A549 (cell line): Measurements from ENCODE around the gene FCHSD1. TPM values are rescaled to one million over a fixed set of nuclear protein-coding genes. Genes with fewer than 3 reads are reported as not detected.

Experiments used
- ATAC-seq, 2 experiments: fragments of 200-7000 bp in 1 of 2; fragments of >200 bp in 1 of 2; cut with Nextera tagmentation in 1 of 2; cut with Tn5 transposase in 1 of 2; 3 replicates each; pipeline versions ENCODE4 v1.8.0 to v1.9.1; 2018 to 2020; ENCODE audit warnings: mild to moderate bottlenecking in 1 of 2, moderate library complexity in 1 of 2
- CTCF ChIA-PET: fragments of 300-600 bp; sonication (Branson Sonifier 250); formaldehyde crosslinking; extraction: SDS; loops from one replicate; lab custom pipeline; 2021; ENCODE audit warnings: antibody characterized with exemption, inconsistent platforms; lab: Yijun Ruan, JAX
- POLR2A ChIA-PET: fragments of 350-600 bp; formaldehyde crosslinking; extraction: SDS; loops from one replicate; lab custom pipeline; 2021; ENCODE audit warnings: antibody characterized with exemption, inconsistent platforms; lab: Yijun Ruan, JAX
- DNase-seq, 2 experiments: peaks; one replicate each; pipeline versions ENCODE4 v3.0.0 to v3.0.0-alpha.2; 2011 to 2016; ENCODE audit warnings: low read depth in 1 of 2, low spot score in 1 of 2
- FAIRE-seq: peaks from 2 replicates; lab custom pipeline; 2011; peaks lifted over from hg19 to GRCh38; lab: Jason Lieb, UNC
- H3K27ac ChIP-seq, 2 experiments: fragments of >200 bp; sonication (Bioruptor Twin); formaldehyde crosslinking; 3 replicates each; pipeline ENCODE4 v1.5.1; 2016 to 2017
- H3K4me1 ChIP-seq: fragments of >200 bp; sonication (Bioruptor Twin); formaldehyde crosslinking; 3 replicates; pipeline ENCODE4 v1.6.1; 2016
- H3K4me2 ChIP-seq: fragments of >200 bp; sonication (Bioruptor Twin); formaldehyde crosslinking; 3 replicates; pipeline ENCODE4 v1.6.1; 2016
- H3K4me3 ChIP-seq: fragments of >200 bp; sonication (Bioruptor Twin); formaldehyde crosslinking; 3 replicates; pipeline ENCODE4 v1.5.1; 2016
- H3K9me3 ChIP-seq: fragments of >200 bp; sonication (Bioruptor Twin); formaldehyde crosslinking; 3 replicates; pipeline ENCODE4 v1.6.1; 2016
- CHD4 ChIP-seq: fragments of 200-600 bp; sonication (generic); IDR thresholded peaks from 2 replicates; pipeline ENCODE4 v1.6.1; 2016; ENCODE audit warnings: antibody characterized with exemption, mild to moderate bottlenecking, borderline replicate concordance
- ELK1 ChIP-seq: fragments of 150-350 bp; IDR thresholded peaks from 2 replicates; pipeline ENCODE4 v1.6.1; 2014; ENCODE audit warnings: low read depth, mild to moderate bottlenecking, low read length
- EP300 ChIP-seq, 2 experiments: fragments of >200 bp; sonication (Bioruptor Twin); formaldehyde crosslinking; IDR thresholded peaks; 2 replicates in 1 of 2; 3 replicates in 1 of 2; pipeline ENCODE4 v1.6.1; 2016 to 2017
- FOSL2 ChIP-seq, 2 experiments: fragments of 450-650 bp in 1 of 2; fragments of >200 bp in 1 of 2; sonication (Bioruptor Twin) in 1 of 2; formaldehyde crosslinking; IDR thresholded peaks; 2 replicates each; pipeline versions ENCODE4 v1.5.0 to v1.6.1; 2016 to 2020; ENCODE audit warnings: mild to moderate bottlenecking in 1 of 2, moderate library complexity in 1 of 2
- HEYL ChIP-seq: fragments of 250-450 bp; sonication (Bioruptor Pico); IDR thresholded peaks from 2 replicates; pipeline ENCODE4 v1.8.0; 2021; ENCODE audit warnings: mild to moderate bottlenecking, moderate library complexity
- HOXA7 ChIP-seq: fragments of 250-450 bp; sonication (Bioruptor Pico); IDR thresholded peaks from 2 replicates; pipeline ENCODE4 v1.5.0; 2020; ENCODE audit warnings: mild to moderate bottlenecking, moderate library complexity
- HOXB5 ChIP-seq: fragments of 250-450 bp; sonication (Bioruptor Pico); IDR thresholded peaks from 2 replicates; pipeline ENCODE4 v1.5.0; 2020; ENCODE audit warnings: mild to moderate bottlenecking, moderate library complexity
- JUN ChIP-seq, 2 experiments: fragments of >200 bp; sonication (Bioruptor Twin); formaldehyde crosslinking; IDR thresholded peaks; 2 replicates in 1 of 2; 3 replicates in 1 of 2; pipeline ENCODE4 v1.6.1; 2016 to 2017
- JUNB ChIP-seq: fragments of >200 bp; sonication (Bioruptor Twin); formaldehyde crosslinking; IDR thresholded peaks from 2 replicates; pipeline ENCODE4 v1.6.1; 2016
- MAX ChIP-seq: IDR thresholded peaks from 2 replicates; pipeline ENCODE4 v1.6.1; 2012
- NFE2L2 ChIP-seq: fragments of 150-350 bp; conservative IDR thresholded peaks from 2 replicates; pipeline ENCODE4 v1.6.1; 2014; ENCODE audit warnings: low read length
- NR3C1 ChIP-seq: fragments of >200 bp; sonication (Bioruptor Twin); formaldehyde crosslinking; IDR thresholded peaks from 3 replicates; pipeline ENCODE4 v1.6.1; 2017
- PHF8 ChIP-seq: fragments of 200-600 bp; sonication (generic); IDR thresholded peaks from 2 replicates; pipeline ENCODE4 v1.6.1; 2016; ENCODE audit warnings: low read depth, mild to moderate bottlenecking, antibody characterized with exemption, moderate library complexity, borderline replicate concordance
- RAD21 ChIP-seq, 2 experiments: fragments of >200 bp in 1 of 2; sonication (Bioruptor Twin) in 1 of 2; formaldehyde crosslinking in 1 of 2; IDR thresholded peaks in 1 of 2; conservative IDR thresholded peaks in 1 of 2; 2 replicates in 1 of 2; 3 replicates in 1 of 2; pipeline ENCODE4 v1.6.1; 2012 to 2018; ENCODE audit warnings: inconsistent platforms in 1 of 2
- RFX5 ChIP-seq: fragments of 450-650 bp; IDR thresholded peaks from 2 replicates; pipeline ENCODE4 v1.7.1; 2014; ENCODE audit warnings: antibody characterized with exemption, mild to moderate bottlenecking, moderate library complexity
- RNF2 ChIP-seq: fragments of 200-600 bp; sonication (generic); IDR thresholded peaks from 2 replicates; pipeline ENCODE4 v1.6.1; 2016; ENCODE audit warnings: low read depth, mild to moderate bottlenecking, antibody characterized with exemption, moderate library complexity, borderline replicate concordance
- SMC3 ChIP-seq: fragments of >200 bp; sonication (Bioruptor Twin); formaldehyde crosslinking; IDR thresholded peaks from 3 replicates; pipeline ENCODE4 v1.6.1; 2018; ENCODE audit warnings: inconsistent platforms
- TFCP2L1 ChIP-seq: fragments of 250-450 bp; sonication (Bioruptor Pico); IDR thresholded peaks from 2 replicates; pipeline ENCODE4 v1.5.0; 2021; ENCODE audit warnings: mild to moderate bottlenecking
- TP53 ChIP-seq: fragments of 250-450 bp; sonication (Bioruptor Pico); IDR thresholded peaks from 2 replicates; pipeline ENCODE4 v1.5.0; 2021; ENCODE audit warnings: mild to moderate bottlenecking, moderate library complexity
- USF2 ChIP-seq: fragments of 450-650 bp; IDR thresholded peaks from 2 replicates; pipeline ENCODE4 v1.6.1; 2014; ENCODE audit warnings: antibody characterized with exemption
- ZC3H11A ChIP-seq: fragments of 450-650 bp; IDR thresholded peaks from 2 replicates; pipeline ENCODE4 v1.6.1; 2014; ENCODE audit warnings: antibody characterized with exemption, mild to moderate bottlenecking
- ZFP36 ChIP-seq: fragments of 450-650 bp; IDR thresholded peaks from 2 replicates; pipeline ENCODE4 v1.6.1; 2014; ENCODE audit warnings: borderline replicate concordance; ENCODE audit not compliant: partially characterized antibody
- WGBS: methylation state at CpG from one replicate; pipeline ENCODE4 v1.1.6; 2017; ENCODE audit errors: missing lambda C conversion rate; 5-methylcytosine and 5-hydroxymethylcytosine counted together
- polyA plus RNA-seq, 4 experiments: library from polyadenylated mRNA; depleted of rRNA in 3 of 4; stranded (reverse); fragments of >200 nt; fragmentation: RNase III in 1 of 4; extraction: RNeasy Plus Mini Kit Qiagen cat#74134 plus additional on column Dnase treatment in 1 of 4; gene quantifications; 2 replicates in 3 of 4; 3 replicates in 1 of 4; pipeline ENCODE4 v1.2.3, GENCODE V29; 2011 to 2017
- TF ChIP-seq, protein P1 (sequence below): fragments of 200-600 bp; sonication (generic); IDR thresholded peaks from 2 replicates; pipeline ENCODE4 v1.6.1; 2016; ENCODE audit warnings: antibody characterized with exemption, mild to moderate bottlenecking, moderate library complexity
- TF ChIP-seq, protein P2 (sequence below): fragments of >200 bp; sonication (Bioruptor Twin); formaldehyde crosslinking; IDR thresholded peaks from 2 replicates; pipeline ENCODE4 v1.6.1; 2016

The FCHSD1 gene
- polyA plus RNA-seq, 2 of the 4 experiments (the other 2 are of a cell fraction), result 12.2 to 14.5 TPM

DNA sequence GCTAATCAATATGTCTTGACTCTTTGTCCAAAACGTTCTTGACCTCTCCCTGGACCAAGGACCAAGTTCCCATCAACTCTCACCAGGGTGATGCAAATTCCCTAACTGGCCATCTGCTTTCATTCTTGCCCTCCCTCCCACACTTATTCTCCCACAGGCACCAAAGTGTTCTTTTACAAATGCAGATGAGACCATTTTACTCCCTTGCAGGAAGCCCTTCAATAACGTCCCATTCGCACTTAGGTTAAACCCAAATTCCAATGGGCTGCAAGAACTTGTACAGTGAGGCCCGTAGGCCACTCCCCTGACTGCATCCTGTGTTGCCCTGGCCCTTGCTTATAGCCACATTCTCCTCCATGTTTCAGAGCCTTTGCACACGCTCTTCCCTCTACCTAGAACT lies 23.5 kb upstream of the FCHSD1 start:
- Histone ChIP-seq H3K4me2 (no peak overlapping the region), H3K27ac (no peak overlapping the region), H3K4me3 (no peak overlapping the region), H3K4me1 (no peaks in the 10 kb centered on the region), H3K9me3 (no peaks in the 10 kb centered on the region)
- TF ChIP-seq USF2, result no peak
- no peak for TF ChIP-seq ZFP36
- CTCF ChIA-PET, result interaction anchor here (0.6 to 11.0 kb wide), 2 partner anchors 20 to 43 kb away, joined by 3 to 120 read pairs; no protein-coding TSS in a partner anchor
- ATAC-seq (no peak), DNase-seq (no peak), FAIRE-seq (no peak)
- POLR2A ChIA-PET, result no interaction called here
- 79% methylated on average over 5 of the region's 5 CpGs for WGBS

- TF ChIP-seq NR3C1 (no peak), SMC3 (no peak), NFE2L2 (no peak), CHD4 (no peak)
- TF ChIP-seq, all 56 proteins: peak for 0
- H3K4me3 ChIP-seq, result no peak overlapping the region
- CTCF ChIA-PET, result interaction anchor here (0.7 to 11.0 kb wide), 6 partner anchors 8 to 288 kb away, joined by 3 to 120 read pairs (median 4); partner anchors contain the start of gene DIAPH1
- no peak overlapping the region for H3K4me2 ChIP-seq
- DNase-seq (no peak), FAIRE-seq (no peak), ATAC-seq (no peak)
- H3K4me1 ChIP-seq, result no peaks in the 10 kb centered on the region
- no peak overlapping the region for H3K27ac ChIP-seq
- H3K9me3 ChIP-seq, result no peaks in the 10 kb centered on the region
- POLR2A ChIA-PET, result no interaction called here
- WGBS, result 86% methylated on average over 16 of the region's 19 CpGs
Measured at GRCh38 chr5:141672841-141673813, 21.9 kb upstream of the FCHSD1 start.

GRCh38 chr5:141672071-141672840 lies 21.0 kb upstream of the FCHSD1 start:
- 92% methylated on average over 15 of the region's 23 CpGs for WGBS
- Histone ChIP-seq H3K4me3 (no peak overlapping the region), H3K9me3 (no peaks in the 10 kb centered on the region), H3K27ac (no peak overlapping the region), H3K4me1 (no peaks in the 10 kb centered on the region), H3K4me2 (no peak overlapping the region)
- DNase-seq, result no peak
- CTCF ChIA-PET, result interaction anchor here (0.7 to 11.0 kb wide), 6 partner anchors 23 to 314 kb away, joined by 3 to 120 read pairs (median 3); partner anchors contain the start of gene DIAPH1
- ATAC-seq, result no peak
- TF ChIP-seq ELK1 (no peak), PHF8 (no peak), JUNB (no peak), EP300 (IDR thresholded peaks at IDR 0.05) (no peak), HOXA7 (no peak), RFX5 (no peak), ZFP36 (no peak), RNF2 (no peak), TP53 (no peak), JUN (IDR thresholded peaks at IDR 0.05) (no peak), ZC3H11A (no peak), TFCP2L1 (CRISPR knock-in tag) (no peak), FOSL2 (IDR thresholded peaks at IDR 0.05) (no peak), FOSL2 (CRISPR knock-in tag; IDR thresholded peaks at IDR 0.05) (no peak), HEYL (CRISPR knock-in tag) (no peak), RAD21 (conservative IDR thresholded peaks at IDR 0.05 in 1 of 2, IDR thresholded peaks at IDR 0.05 in 1 of 2) (no peak), MAX (no peak), HOXB5 (no peak)
- TF ChIP-seq, protein P1, sequence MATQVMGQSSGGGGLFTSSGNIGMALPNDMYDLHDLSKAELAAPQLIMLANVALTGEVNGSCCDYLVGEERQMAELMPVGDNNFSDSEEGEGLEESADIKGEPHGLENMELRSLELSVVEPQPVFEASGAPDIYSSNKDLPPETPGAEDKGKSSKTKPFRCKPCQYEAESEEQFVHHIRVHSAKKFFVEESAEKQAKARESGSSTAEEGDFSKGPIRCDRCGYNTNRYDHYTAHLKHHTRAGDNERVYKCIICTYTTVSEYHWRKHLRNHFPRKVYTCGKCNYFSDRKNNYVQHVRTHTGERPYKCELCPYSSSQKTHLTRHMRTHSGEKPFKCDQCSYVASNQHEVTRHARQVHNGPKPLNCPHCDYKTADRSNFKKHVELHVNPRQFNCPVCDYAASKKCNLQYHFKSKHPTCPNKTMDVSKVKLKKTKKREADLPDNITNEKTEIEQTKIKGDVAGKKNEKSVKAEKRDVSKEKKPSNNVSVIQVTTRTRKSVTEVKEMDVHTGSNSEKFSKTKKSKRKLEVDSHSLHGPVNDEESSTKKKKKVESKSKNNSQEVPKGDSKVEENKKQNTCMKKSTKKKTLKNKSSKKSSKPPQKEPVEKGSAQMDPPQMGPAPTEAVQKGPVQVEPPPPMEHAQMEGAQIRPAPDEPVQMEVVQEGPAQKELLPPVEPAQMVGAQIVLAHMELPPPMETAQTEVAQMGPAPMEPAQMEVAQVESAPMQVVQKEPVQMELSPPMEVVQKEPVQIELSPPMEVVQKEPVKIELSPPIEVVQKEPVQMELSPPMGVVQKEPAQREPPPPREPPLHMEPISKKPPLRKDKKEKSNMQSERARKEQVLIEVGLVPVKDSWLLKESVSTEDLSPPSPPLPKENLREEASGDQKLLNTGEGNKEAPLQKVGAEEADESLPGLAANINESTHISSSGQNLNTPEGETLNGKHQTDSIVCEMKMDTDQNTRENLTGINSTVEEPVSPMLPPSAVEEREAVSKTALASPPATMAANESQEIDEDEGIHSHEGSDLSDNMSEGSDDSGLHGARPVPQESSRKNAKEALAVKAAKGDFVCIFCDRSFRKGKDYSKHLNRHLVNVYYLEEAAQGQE, result no peak
- TF ChIP-seq, protein P2, sequence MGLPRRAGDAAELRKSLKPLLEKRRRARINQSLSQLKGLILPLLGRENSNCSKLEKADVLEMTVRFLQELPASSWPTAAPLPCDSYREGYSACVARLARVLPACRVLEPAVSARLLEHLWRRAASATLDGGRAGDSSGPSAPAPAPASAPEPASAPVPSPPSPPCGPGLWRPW, result no peak
- no peak for FAIRE-seq
- POLR2A ChIA-PET, result no interaction called here
